ENCODE measurements around the gene TMEM144. TPM values are rescaled to one million over a fixed set of nuclear protein-coding genes. Genes with fewer than 3 reads are reported as not detected.
"Not testable (repeated sequence)": the region's sequence is repeated elsewhere in the genome, so short reads cannot be mapped to it uniquely, and the experiment has no call there.

Gene TMEM144
- total RNA-seq, 2 donors from 2014 or later, result 22.6 to 24.2 TPM

- Histone ChIP-seq H3K4me1 (ENCODE audit: control insufficient read depth in 1 of 2, low read depth in 2 of 2) (peaks cover 0 to 7% of the 10 kb centered on the region in 2 donors), H3K27ac (peak overlapping the region in 1 of 2 donors; percentile 2), H3K27me3 (replicated peaks; ENCODE audit: insufficient read depth) (no peaks in the 10 kb centered on the region), H3K4me3 (peak overlapping the region; percentile 38), H3K9me3 (no peaks in the 10 kb centered on the region), H3K36me3 (no peaks in the 10 kb centered on the region)
- no peak for ATAC-seq (ENCODE audit: insufficient number of reproducible peaks, low FRiP score, low read depth)
- peak; percentile 54 for TF ChIP-seq CTCF (IDR thresholded peaks at IDR 0.05)
- no peak for DNase-seq (ENCODE audit: low spot score)
These were observed 49.8 kb downstream of the TMEM144 start for GRCh38 chr4:158259955-158260575.

GRCh38 chr4:158261480-158261879 lies 51.2 kb downstream of the TMEM144 start:
- H3K27me3 ChIP-seq (replicated peaks; ENCODE audit: insufficient read depth), result no peaks in the 10 kb centered on the region
- TF ChIP-seq CTCF (IDR thresholded peaks at IDR 0.05), result no peak
- peaks cover 0 to 7% of the 10 kb centered on the region in 2 donors for H3K4me1 ChIP-seq (ENCODE audit: control insufficient read depth in 1 of 2, low read depth in 2 of 2)
- no peak overlapping the region for H3K27ac ChIP-seq
- H3K9me3 ChIP-seq, result no peaks in the 10 kb centered on the region
- H3K4me3 ChIP-seq, result no peak overlapping the region
- no peaks in the 10 kb centered on the region for H3K36me3 ChIP-seq
- ATAC-seq (ENCODE audit: insufficient number of reproducible peaks, low FRiP score, low read depth), result no peak
- DNase-seq (ENCODE audit: low spot score), result no peak

- Histone ChIP-seq H3K27me3 (replicated peaks; ENCODE audit: insufficient read depth) (no peaks in the 10 kb centered on the region), H3K9me3 (no peaks in the 10 kb centered on the region), H3K4me1 (ENCODE audit: control insufficient read depth in 1 of 2, low read depth in 2 of 2) (no peaks in the 10 kb centered on the region), H3K36me3 (no peaks in the 10 kb centered on the region), H3K27ac (no peak overlapping the region), H3K4me3 (no peak overlapping the region)
- DNase-seq (ENCODE audit: low spot score) (no peak), ATAC-seq (ENCODE audit: insufficient number of reproducible peaks, low FRiP score, low read depth) (no peak)
- no peak for TF ChIP-seq CTCF (IDR thresholded peaks at IDR 0.05)
These were observed 58.3 kb downstream of the TMEM144 start for GRCh38 chr4:158268553-158268952.

GRCh38 chr4:158274636-158275035 lies 64.3 kb downstream of the TMEM144 start:
- DNase-seq (ENCODE audit: low spot score) (no peak), ATAC-seq (ENCODE audit: insufficient number of reproducible peaks, low FRiP score, low read depth) (no peak)
- H3K9me3 ChIP-seq, result no peaks in the 10 kb centered on the region
- no peaks in the 10 kb centered on the region for H3K4me1 ChIP-seq (ENCODE audit: control insufficient read depth in 1 of 2, low read depth in 2 of 2)
- H3K27me3 ChIP-seq (replicated peaks; ENCODE audit: insufficient read depth), result no peaks in the 10 kb centered on the region
- H3K27ac ChIP-seq, result no peak overlapping the region
- H3K36me3 ChIP-seq, result no peaks in the 10 kb centered on the region
- no peak for TF ChIP-seq CTCF (IDR thresholded peaks at IDR 0.05)
- no peak overlapping the region for H3K4me3 ChIP-seq

GRCh38 chr4:158277558-158277957 lies 67.3 kb downstream of the TMEM144 start:
- no peak overlapping the region for H3K27ac ChIP-seq
- ATAC-seq (ENCODE audit: insufficient number of reproducible peaks, low FRiP score, low read depth), result no peak
- no peak for DNase-seq (ENCODE audit: low spot score)
- H3K9me3 ChIP-seq, result no peaks in the 10 kb centered on the region
- H3K4me1 ChIP-seq (ENCODE audit: control insufficient read depth in 1 of 2, low read depth in 2 of 2), result no peaks in the 10 kb centered on the region
- no peaks in the 10 kb centered on the region for H3K27me3 ChIP-seq (replicated peaks; ENCODE audit: insufficient read depth)
- no peak overlapping the region for H3K4me3 ChIP-seq
- H3K36me3 ChIP-seq, result no peaks in the 10 kb centered on the region
- TF ChIP-seq CTCF (IDR thresholded peaks at IDR 0.05), result no peak

GRCh38 chr4:158279052-158279451 lies 68.8 kb downstream of the TMEM144 start:
- not testable (repeated sequence) for H3K36me3 ChIP-seq; H3K9me3 ChIP-seq; DNase-seq (ENCODE audit: low spot score); H3K4me3 ChIP-seq; H3K27me3 ChIP-seq (replicated peaks; ENCODE audit: insufficient read depth); H3K4me1 ChIP-seq (ENCODE audit: control insufficient read depth in 1 of 2, low read depth in 2 of 2); H3K27ac ChIP-seq; ATAC-seq (ENCODE audit: insufficient number of reproducible peaks, low FRiP score, low read depth)
